Sigmoid colon (tissue), 3 donors: ENCODE measurements around the gene CC2D1A.

Experiments used
- POLR2A ChIP-seq, 2 donors: fragments of 450-650 bp; IDR thresholded peaks; one replicate each; pipeline ENCODE4 v1.6.1; 2016; ENCODE audit warnings: antibody characterized with exemption in 2 of 2, mild to moderate bottlenecking in 2 of 2, moderate library complexity in 2 of 2
- TF ChIP-seq, protein P1 (sequence below), 4 experiments: fragments of 450-650 bp in 3 of 4; fragments of 200-600 bp in 1 of 4; IDR thresholded peaks; one replicate each; pipeline ENCODE4 v1.5.1; 2016 to 2019; ENCODE audit warnings: antibody characterized with exemption in 4 of 4, mild to moderate bottlenecking in 3 of 4, moderate library complexity in 2 of 4

DNA sequence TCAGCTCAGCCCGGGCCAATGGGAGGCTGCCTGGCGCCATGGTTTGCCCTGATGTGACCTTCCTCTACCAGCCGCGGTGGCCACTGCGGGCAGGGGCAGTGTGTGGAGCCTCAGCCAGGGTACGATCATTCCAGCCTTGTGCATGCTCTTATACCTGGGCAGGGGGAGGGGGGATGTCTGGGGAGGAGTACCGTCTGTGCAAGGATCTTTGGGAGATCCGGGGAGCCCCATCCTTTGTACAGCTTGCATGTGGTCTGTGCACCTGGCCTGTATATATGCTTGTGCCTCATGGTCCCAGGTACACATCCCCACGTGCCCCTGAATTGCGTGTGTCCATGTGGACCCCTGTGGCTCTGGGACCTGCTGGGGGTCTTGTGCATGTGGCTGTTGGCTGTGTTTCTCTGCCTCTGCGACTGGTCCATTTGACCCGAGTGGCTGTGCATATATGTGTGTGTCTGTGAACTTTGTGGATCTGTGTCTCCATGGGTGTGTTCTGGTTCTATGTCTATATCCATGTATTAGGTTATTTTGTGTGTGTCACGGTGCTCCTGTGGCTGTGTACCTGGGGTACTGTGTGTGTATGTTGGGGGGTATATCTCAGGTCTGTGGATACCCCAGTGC lies 41.8 kb upstream of the CC2D1A start:
- TF ChIP-seq, protein P1, sequence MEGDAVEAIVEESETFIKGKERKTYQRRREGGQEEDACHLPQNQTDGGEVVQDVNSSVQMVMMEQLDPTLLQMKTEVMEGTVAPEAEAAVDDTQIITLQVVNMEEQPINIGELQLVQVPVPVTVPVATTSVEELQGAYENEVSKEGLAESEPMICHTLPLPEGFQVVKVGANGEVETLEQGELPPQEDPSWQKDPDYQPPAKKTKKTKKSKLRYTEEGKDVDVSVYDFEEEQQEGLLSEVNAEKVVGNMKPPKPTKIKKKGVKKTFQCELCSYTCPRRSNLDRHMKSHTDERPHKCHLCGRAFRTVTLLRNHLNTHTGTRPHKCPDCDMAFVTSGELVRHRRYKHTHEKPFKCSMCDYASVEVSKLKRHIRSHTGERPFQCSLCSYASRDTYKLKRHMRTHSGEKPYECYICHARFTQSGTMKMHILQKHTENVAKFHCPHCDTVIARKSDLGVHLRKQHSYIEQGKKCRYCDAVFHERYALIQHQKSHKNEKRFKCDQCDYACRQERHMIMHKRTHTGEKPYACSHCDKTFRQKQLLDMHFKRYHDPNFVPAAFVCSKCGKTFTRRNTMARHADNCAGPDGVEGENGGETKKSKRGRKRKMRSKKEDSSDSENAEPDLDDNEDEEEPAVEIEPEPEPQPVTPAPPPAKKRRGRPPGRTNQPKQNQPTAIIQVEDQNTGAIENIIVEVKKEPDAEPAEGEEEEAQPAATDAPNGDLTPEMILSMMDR (IDR thresholded peaks at IDR 0.05) = no peak
- TF ChIP-seq POLR2A (IDR thresholded peaks at IDR 0.05) = no peak
